HFFc6 (cell line): ENCODE results near the gene CLPTM1L. TPM values are rescaled to one million over a fixed set of nuclear protein-coding genes. Genes with fewer than 3 reads are reported as not detected.

Source experiments
- DNase-seq: peaks from one replicate; pipeline ENCODE4 v3.0.0-alpha.2; 2018
- H3K27ac Mint-ChIP-seq: 2 replicates; pipeline ENCODE4 v1.8.0; 2020; ENCODE audit warnings: mild to moderate bottlenecking, mixed read lengths
- H3K27me3 Mint-ChIP-seq: 2 replicates; pipeline ENCODE4 v1.8.0; 2021; ENCODE audit warnings: mild to moderate bottlenecking, moderate library complexity, mixed read lengths; ENCODE audit not compliant: insufficient read depth
- H3K36me3 Mint-ChIP-seq: 2 replicates; pipeline ENCODE4 v1.8.0; 2021; ENCODE audit warnings: low read depth, mixed read lengths
- H3K4me1 Mint-ChIP-seq: 2 replicates; pipeline ENCODE4 v1.8.0; 2020; ENCODE audit warnings: low read depth, mixed read lengths
- H3K4me3 Mint-ChIP-seq: 2 replicates; pipeline ENCODE4 v1.8.0; 2020; ENCODE audit warnings: mild to moderate bottlenecking, moderate library complexity, mixed read lengths
- H3K9me3 Mint-ChIP-seq: 2 replicates; pipeline ENCODE4 v1.8.0; 2020; ENCODE audit warnings: mild to moderate bottlenecking, mixed read lengths
- CTCF ChIP-seq: fragments of 200-600 bp; sonication (generic); IDR thresholded peaks from 2 replicates; pipeline ENCODE4 v1.5.0; 2021; ENCODE audit warnings: antibody characterized with exemption, mild to moderate bottlenecking
- microRNA-seq: library from miRNA; unstranded; fragments of <30 nt; microRNA quantifications from one replicate; pipeline ENCODE4, GENCODE V29; 2019
- total RNA-seq, 6 experiments: library from RNA; stranded (reverse); fragmentation: NEBNext Ultra II Directional; extraction: Animal tissue kit (Norgen Biotek cat#: 25700); gene quantifications; 2 replicates in 1 of 6; 3 replicates in 5 of 6; pipeline ENCODE4 v1.2.3, GENCODE V29; 2021

The CLPTM1L gene
- total RNA-seq, 6 experiments from 2014 or later, result 119 to 164 (median 143) TPM

GRCh38 chr5:1270933-1271914 lies 73.7 kb downstream of the CLPTM1L start:
- H3K27me3 Mint-ChIP-seq, result peaks cover 4% of the 10 kb centered on the region; the same call in 1 of the 2 replicates
- peaks cover 25% of the 10 kb centered on the region for H3K9me3 Mint-ChIP-seq
- H3K4me1 Mint-ChIP-seq, result no peaks in the 10 kb centered on the region
- H3K27ac Mint-ChIP-seq, result no peak overlapping the region
- no peak for DNase-seq
- TF ChIP-seq CTCF, result no peak
- H3K36me3 Mint-ChIP-seq, result no peaks in the 10 kb centered on the region
- no peak overlapping the region for H3K4me3 Mint-ChIP-seq

GRCh38 chr5:1270426-1270825 lies 74.5 kb downstream of the CLPTM1L start:
- Mint-ChIP-seq H3K27ac (no peak overlapping the region), H3K4me1 (no peaks in the 10 kb centered on the region), H3K4me3 (no peak overlapping the region), H3K36me3 (no peaks in the 10 kb centered on the region), H3K9me3 (peaks cover 25% of the 10 kb centered on the region), H3K27me3 (peaks cover 4% of the 10 kb centered on the region; the same call in 1 of the 2 replicates)
- no peak for DNase-seq
- TF ChIP-seq CTCF, result no peak

GRCh38 chr5:1268666-1269065 lies 76.2 kb downstream of the CLPTM1L start:
- Mint-ChIP-seq H3K27ac (no peak overlapping the region), H3K36me3 (no peaks in the 10 kb centered on the region), H3K4me1 (no peaks in the 10 kb centered on the region), H3K4me3 (no peak overlapping the region), H3K27me3 (peaks cover 4% of the 10 kb centered on the region), H3K9me3 (peaks cover 13% of the 10 kb centered on the region)
- TF ChIP-seq CTCF, result no peak
- no peak for DNase-seq

GRCh38 chr5:1268056-1268455 lies 76.8 kb downstream of the CLPTM1L start:
- Mint-ChIP-seq H3K36me3 (no peaks in the 10 kb centered on the region), H3K9me3 (peaks cover 14% of the 10 kb centered on the region), H3K4me1 (no peaks in the 10 kb centered on the region), H3K4me3 (no peak overlapping the region), H3K27ac (no peak overlapping the region), H3K27me3 (peaks cover 4% of the 10 kb centered on the region)
- DNase-seq, result no peak
- no peak for TF ChIP-seq CTCF

Small RNA genes lying within 50 kb of the gene (microRNA-seq; reads per million reads assigned to microRNA genes)
- not detected for gene MIR4457

Other genes with a start within 250 kb of the CLPTM1L start
- gene SLC12A7, start 233.0 kb downstream of the CLPTM1L start, total RNA-seq, result under 1 TPM in 3 of 6 experiments, not detected in 3; 0.07 to 0.09 (median 0.09) TPM
- not detected for gene SLC6A19, start 143.5 kb downstream of the CLPTM1L start, total RNA-seq
- not detected for gene SLC6A18, start 119.7 kb downstream of the CLPTM1L start, total RNA-seq
- 1,000 to 10,000 TPM; 2,350 to 4,507 (median 3,883) TPM for gene TERT, start 50.0 kb downstream of the CLPTM1L start, total RNA-seq
- gene SLC6A3, start 100.3 kb upstream of the CLPTM1L start, total RNA-seq, result not detected
- 10 to 100 TPM; 37.5 to 53.5 (median 44.1) TPM for gene LPCAT1, start 178.9 kb upstream of the CLPTM1L start, total RNA-seq